PC-3 (cell line): ENCODE data around the gene TGM2.

Source experiments
- CTCF ChIP-seq: fragments of 300-600 bp; sonication (generic); conservative IDR thresholded peaks from 2 replicates; pipeline ENCODE4 v1.5.1; 2017; ENCODE audit warnings: antibody characterized with exemption, low read depth, mild to moderate bottlenecking, low read length
- EZH2 ChIP-seq: fragments of 300-600 bp; sonication (generic); IDR thresholded peaks from one replicate; pipeline ENCODE4 v1.6.1; 2017; ENCODE audit warnings: antibody characterized with exemption, mild to moderate bottlenecking, low read length; ENCODE audit not compliant: unreplicated experiment

- TF ChIP-seq CTCF = no peak
- TF ChIP-seq EZH2 = no peak
Measured at GRCh38 chr20:38116409-38117165, 48.5 kb downstream of the TGM2 start.
